ENCODE measurements around the gene DPH7. TPM values are rescaled to one million over a fixed set of nuclear protein-coding genes. Genes with fewer than 3 reads are reported as not detected.

Gene DPH7
- total RNA-seq, 1 experiment from 2014 or later: 35.9 TPM

DNA sequence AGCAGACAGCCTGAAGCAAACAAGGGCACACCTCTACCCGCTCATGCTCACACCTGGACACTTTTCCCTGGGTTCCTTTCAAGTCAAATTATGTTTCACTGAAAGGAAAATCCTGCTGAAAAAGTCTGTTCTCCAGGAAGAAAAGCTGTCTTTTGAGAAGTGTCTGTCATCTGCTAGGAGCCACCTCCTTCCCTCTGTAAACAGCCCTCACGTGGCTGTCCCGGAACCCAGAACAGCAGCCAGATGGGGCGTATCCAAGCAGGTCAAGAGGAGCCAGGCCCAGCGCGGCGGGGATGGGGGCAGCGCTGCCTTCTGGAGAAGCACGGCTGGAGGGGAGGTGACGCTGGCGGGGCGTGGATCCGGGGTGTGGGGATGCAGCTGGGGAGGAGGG lies 28.5 kb downstream of the DPH7 start, which contains the start of gene PNPLA7:
TSS of gene PNPLA7 (minus strand) at position 172 of the 391 bp plus-strand sequence. CDS start 205 bp downstream, outside the sequence.
- CTCF ChIA-PET: no interaction called here
- POLR2A ChIA-PET: no interaction called here

DNA sequence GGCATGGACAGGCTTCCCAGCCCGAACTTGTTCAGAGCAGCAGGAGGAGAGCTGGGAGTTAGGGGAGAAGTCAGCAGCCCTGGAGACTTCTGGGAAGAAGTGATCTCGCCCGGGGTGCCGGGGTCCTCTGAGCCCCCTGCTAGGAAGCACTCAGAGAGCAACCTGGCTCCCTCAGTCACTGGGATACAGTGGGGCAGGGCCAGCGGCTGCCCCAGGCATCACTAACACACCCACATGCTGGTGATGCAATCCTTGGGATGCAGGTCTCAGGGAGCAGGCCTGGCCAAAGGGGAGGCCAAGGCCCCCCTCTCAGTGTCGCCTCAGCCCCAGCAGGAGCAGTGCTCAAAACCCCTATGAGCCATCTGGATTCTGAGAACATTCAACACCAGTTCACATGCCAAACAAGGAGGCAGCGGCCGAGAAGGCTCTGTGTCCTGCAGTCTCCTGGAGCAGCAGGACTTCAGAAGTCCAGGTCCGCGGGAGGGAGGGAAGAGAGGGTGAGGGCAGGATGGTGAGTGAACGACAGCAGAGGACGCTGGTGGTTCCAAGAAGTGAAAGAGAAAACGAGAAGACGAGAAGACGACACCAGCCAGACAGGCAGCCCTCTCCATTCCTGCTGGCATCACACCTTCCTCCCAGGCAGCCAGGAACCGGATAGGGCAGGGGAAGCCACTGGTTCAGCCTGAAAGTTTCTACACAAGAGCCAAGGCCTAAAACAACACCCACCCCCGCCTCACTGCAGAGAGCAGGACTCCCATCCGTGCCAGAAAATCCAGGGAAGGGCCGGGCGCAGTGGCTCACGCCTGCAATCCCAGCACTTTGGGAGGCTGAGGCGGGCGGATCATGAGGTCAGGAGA lies 30.8 kb downstream of the DPH7 start:
- no TSS peak for BruUV-seq (replicated peaks)
- Histone ChIP-seq H3K4me1 (ENCODE audit: control insufficient read depth, insufficient read depth, low read length) (peaks cover 4% of the 10 kb centered on the region; the same call in 1 of the 2 replicates), H3K27ac (ENCODE audit: low read length) (no peak overlapping the region; the same call in 1 of the 2 replicates), H3K27me3 (ENCODE audit: control insufficient read depth, insufficient read depth, low read length) (no peaks in the 10 kb centered on the region), H3K4me3 (ENCODE audit: low read depth in 2 of 2, low read length in 2 of 2) (no peak overlapping the region), H3K9me3 (ENCODE audit: control insufficient read depth, insufficient read depth, low read depth, low read length) (no peaks in the 10 kb centered on the region), H3K36me3 (ENCODE audit: control insufficient read depth, insufficient read depth, low read length) (no peaks in the 10 kb centered on the region)
- TF ChIP-seq, protein P1, sequence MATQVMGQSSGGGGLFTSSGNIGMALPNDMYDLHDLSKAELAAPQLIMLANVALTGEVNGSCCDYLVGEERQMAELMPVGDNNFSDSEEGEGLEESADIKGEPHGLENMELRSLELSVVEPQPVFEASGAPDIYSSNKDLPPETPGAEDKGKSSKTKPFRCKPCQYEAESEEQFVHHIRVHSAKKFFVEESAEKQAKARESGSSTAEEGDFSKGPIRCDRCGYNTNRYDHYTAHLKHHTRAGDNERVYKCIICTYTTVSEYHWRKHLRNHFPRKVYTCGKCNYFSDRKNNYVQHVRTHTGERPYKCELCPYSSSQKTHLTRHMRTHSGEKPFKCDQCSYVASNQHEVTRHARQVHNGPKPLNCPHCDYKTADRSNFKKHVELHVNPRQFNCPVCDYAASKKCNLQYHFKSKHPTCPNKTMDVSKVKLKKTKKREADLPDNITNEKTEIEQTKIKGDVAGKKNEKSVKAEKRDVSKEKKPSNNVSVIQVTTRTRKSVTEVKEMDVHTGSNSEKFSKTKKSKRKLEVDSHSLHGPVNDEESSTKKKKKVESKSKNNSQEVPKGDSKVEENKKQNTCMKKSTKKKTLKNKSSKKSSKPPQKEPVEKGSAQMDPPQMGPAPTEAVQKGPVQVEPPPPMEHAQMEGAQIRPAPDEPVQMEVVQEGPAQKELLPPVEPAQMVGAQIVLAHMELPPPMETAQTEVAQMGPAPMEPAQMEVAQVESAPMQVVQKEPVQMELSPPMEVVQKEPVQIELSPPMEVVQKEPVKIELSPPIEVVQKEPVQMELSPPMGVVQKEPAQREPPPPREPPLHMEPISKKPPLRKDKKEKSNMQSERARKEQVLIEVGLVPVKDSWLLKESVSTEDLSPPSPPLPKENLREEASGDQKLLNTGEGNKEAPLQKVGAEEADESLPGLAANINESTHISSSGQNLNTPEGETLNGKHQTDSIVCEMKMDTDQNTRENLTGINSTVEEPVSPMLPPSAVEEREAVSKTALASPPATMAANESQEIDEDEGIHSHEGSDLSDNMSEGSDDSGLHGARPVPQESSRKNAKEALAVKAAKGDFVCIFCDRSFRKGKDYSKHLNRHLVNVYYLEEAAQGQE (IDR thresholded peaks at IDR 0.05; ENCODE audit: insufficient read depth in 1 of 2, low read depth in 2 of 2, low read length in 1 of 2): no peak
- TF ChIP-seq CTCF (IDR thresholded peaks at IDR 0.05): no peak
- TF ChIP-seq SIN3A (IDR thresholded peaks at IDR 0.05; ENCODE audit: borderline replicate concordance, insufficient read depth, low read depth, low read length): no peak
- no peak for TF ChIP-seq POLR2AphosphoS5 (IDR thresholded peaks at IDR 0.05; ENCODE audit: low read depth, low read length)
- no peak for TF ChIP-seq TCF7L2 (IDR thresholded peaks at IDR 0.05; ENCODE audit: low read depth, low read length)
- DNase-seq (ENCODE audit: low read depth, low spot score) (no peak), ATAC-seq (no peak)
- POLR2A ChIA-PET: interaction anchor here (0.5 kb wide), 1 partner anchor 34 kb away, joined by 6 read pairs; no protein-coding TSS in a partner anchor
- in situ Hi-C loops (cut with HindIII; ENCODE audit: low pct_unique_long_range_greater_than_20kb, low sequenced_read_pairs) (no loop called here), intact Hi-C loops (cut with micrococcal nuclease; ENCODE audit: unreplicated experiment) (no loop called here)
- CTCF ChIA-PET: no interaction called here

More for the DNA sequence above, 28.5 kb downstream of the DPH7 start, which contains the start of gene PNPLA7:
- ATAC-seq: peak; percentile 62
- no peak for DNase-seq (ENCODE audit: low read depth, low spot score)
- no peaks in the 10 kb centered on the region for H3K27me3 ChIP-seq (ENCODE audit: control insufficient read depth, insufficient read depth, low read length)
- BruUV-seq (replicated peaks): no TSS peak
- peaks cover 4% of the 10 kb centered on the region; the same call in 1 of the 2 replicates for H3K4me1 ChIP-seq (ENCODE audit: control insufficient read depth, insufficient read depth, low read length)
- H3K27ac ChIP-seq (ENCODE audit: low read length): peak within 1 kb of the TSS; percentile 65
- TF ChIP-seq CTCF (IDR thresholded peaks at IDR 0.05) (no peak), TCF7L2 (IDR thresholded peaks at IDR 0.05; ENCODE audit: low read depth, low read length) (no peak), SIN3A (IDR thresholded peaks at IDR 0.05; ENCODE audit: borderline replicate concordance, insufficient read depth, low read depth, low read length) (no peak), POLR2AphosphoS5 (IDR thresholded peaks at IDR 0.05; ENCODE audit: low read depth, low read length) (no peak)
- TF ChIP-seq, protein P1 (IDR thresholded peaks at IDR 0.05; ENCODE audit: insufficient read depth in 1 of 2, low read depth in 2 of 2, low read length in 1 of 2): no peak
- peak within 1 kb of the TSS; percentile 54 to 62 for H3K4me3 ChIP-seq (ENCODE audit: low read depth in 2 of 2, low read length in 2 of 2)
- intact Hi-C loops (cut with micrococcal nuclease; ENCODE audit: unreplicated experiment): no loop called here
- no peaks in the 10 kb centered on the region for H3K36me3 ChIP-seq (ENCODE audit: control insufficient read depth, insufficient read depth, low read length)
- in situ Hi-C loops (cut with HindIII; ENCODE audit: low pct_unique_long_range_greater_than_20kb, low sequenced_read_pairs): no loop called here
- H3K9me3 ChIP-seq (ENCODE audit: control insufficient read depth, insufficient read depth, low read depth, low read length): no peaks in the 10 kb centered on the region
